Esophagus mucosa (tissue), 1 donor: ENCODE results near the gene COBL. TPM values are rescaled to one million over a fixed set of nuclear protein-coding genes. Genes with fewer than 3 reads are reported as not detected.

ENCODE experiments used
- ATAC-seq: fragments of 200-7000 bp; cut with Tn5 transposase; one replicate; pipeline ENCODE4 v1.9.1; 2020
- total RNA-seq: library from RNA; stranded (reverse); gene quantifications from one replicate; pipeline ENCODE4 v1.2.4, GENCODE V29; 2023
- donor health status: DM: yes; HTN: yes; CAD: no.

Gene COBL
- total RNA-seq, 1 donor from 2014 or later = 10.4 TPM

- no peak for ATAC-seq
These were observed 133.9 kb downstream of the COBL start for GRCh38 chr7:51182636-51183166.

GRCh38 chr7:51180092-51180491 is 136.5 kb downstream of the COBL start:
- no peak for ATAC-seq

- no peak for ATAC-seq
These were observed 140.6 kb downstream of the COBL start for GRCh38 chr7:51175992-51176388.

DNA sequence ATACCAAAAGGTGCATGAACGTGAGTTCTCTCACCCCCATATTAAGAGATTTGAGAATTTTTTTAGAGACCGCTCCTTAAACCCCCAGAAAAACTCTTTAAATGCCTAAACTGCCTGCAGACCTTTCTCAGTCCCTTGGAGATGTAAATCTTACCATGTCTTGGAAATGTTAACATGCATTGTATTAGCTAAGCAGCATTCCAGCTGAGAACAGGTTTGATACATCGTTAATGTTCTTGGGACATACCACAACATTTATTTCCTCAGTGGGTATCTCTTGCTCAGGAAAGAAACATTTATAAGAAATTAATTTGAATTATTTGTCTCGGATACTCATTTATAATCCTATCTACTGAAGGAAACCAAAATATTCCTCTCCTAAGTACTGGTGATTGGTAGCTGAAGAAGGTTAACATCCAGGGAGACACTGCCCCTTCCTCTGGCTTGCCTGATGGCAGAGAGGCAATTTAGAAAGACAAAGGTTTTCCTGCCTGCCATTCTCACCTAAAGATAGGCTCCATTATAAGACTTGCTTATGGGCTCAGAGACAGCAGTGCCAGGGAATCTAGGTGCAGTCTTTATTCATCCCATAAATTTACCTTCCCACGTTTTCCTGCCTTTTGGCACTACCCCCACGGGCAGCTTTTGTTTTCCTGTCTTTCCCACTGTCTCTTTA is 141.2 kb downstream of the COBL start:
- no peak for ATAC-seq

DNA sequence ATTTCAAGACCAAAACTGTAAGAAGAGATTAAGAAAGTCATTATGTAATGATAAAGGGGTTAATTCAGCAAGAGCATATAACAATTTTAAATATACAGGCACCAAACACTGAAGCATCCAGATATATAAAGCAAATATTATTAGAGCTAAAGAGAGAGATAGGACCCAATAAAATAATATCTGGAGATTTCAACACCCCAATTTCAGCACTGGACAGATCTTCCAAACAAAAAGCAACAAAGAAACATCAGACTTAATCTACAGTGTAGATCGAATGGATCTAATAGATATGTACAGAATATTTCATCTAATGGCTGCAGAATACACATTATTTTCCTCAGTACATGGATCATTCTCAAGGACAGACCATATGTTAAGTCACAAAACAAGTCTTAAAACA is 151.3 kb downstream of the COBL start:
- no peak for ATAC-seq

DNA sequence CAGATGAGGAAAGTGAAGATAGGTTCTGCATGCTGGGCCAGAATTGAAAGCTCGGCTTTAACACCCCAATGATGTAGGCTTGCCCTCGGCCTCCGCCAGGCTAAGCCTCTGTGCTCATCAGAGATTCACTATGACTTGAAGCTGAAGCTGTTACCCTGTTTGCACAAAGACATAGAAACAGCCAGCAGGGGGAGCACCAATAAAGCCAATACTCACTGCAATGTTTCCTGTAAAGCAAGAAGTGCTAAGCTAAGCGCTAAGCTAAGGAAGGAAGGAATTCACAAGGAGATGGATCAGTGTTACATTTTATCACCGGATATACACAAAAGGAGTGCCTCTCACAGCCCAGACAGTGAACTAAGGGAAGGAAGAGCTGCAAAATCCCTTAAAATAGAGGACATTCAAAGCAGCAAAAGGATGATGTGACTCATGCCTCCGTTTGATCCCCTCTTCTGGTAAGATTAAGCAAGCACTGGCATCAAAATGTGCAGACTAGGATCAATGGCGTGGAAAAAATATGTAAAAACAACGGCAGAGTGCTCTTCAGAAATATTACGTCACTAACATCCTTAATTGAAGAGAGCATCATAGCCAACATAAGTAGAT is 153.8 kb downstream of the COBL start:
- ATAC-seq = peak; percentile 91

DNA sequence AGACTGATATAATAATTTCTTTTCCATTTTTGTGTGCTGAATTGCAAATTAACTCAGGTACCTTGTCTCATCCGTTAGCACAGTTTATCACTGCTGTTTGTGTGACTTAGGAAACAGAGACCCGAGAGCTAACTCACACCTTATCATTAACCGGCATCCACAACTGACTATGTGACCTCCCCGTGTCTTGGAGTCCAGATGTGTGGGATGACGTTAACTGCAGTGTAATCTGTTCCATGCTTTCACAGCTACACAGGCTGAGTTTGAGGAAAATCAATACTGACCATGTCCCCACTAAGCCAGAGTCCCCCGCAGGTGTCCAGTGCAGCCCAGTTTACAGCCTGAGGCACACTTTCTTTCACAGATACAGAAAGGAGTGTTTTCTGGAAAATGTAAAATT is 154.7 kb downstream of the COBL start:
- ATAC-seq = no peak

- peak; percentile 61 for ATAC-seq
These were observed 155.5 kb downstream of the COBL start for GRCh38 chr7:51160990-51161615.

GRCh38 chr7:51160411-51160810 is 156.2 kb downstream of the COBL start:
- ATAC-seq = no peak

DNA sequence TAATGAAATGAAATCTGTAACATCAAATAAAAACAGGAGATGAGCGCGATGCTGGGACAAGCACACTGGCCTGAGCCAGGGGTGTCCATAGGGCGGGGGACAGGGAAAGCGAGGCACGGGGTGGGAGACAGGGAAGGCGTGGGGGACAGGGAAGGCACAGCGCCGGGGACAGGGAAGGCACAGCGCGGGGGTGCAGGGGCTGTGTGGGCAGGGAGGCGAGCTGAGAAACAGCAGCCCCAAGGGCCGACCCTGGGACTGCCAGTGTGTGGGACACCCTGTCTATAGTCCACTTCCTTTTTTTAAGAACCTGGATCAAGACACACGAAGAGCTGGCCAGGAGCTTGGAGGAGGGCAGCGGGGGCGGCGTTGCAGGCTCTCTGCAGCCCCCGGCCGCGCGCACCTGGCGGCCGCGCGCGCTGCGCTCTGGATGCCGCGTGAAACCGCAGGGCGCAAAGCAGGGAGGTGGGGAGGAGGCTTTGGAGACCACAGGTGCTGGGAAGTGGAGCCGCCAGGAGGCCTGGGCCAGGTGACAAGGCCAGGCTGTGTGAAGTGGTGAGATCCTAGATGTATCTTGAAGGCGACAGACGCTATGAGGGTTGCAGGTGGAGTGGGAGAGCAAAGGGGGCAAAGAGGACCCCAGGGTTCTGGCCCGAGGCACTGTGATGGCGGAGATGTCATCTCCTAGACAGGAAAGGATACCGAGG is 157.7 kb downstream of the COBL start:
- ATAC-seq = no peak

GRCh38 chr7:51158211-51158610 is 158.4 kb downstream of the COBL start:
- ATAC-seq = no peak

- no peak for ATAC-seq
These were observed 162.4 kb downstream of the COBL start for GRCh38 chr7:51154201-51154600.

DNA sequence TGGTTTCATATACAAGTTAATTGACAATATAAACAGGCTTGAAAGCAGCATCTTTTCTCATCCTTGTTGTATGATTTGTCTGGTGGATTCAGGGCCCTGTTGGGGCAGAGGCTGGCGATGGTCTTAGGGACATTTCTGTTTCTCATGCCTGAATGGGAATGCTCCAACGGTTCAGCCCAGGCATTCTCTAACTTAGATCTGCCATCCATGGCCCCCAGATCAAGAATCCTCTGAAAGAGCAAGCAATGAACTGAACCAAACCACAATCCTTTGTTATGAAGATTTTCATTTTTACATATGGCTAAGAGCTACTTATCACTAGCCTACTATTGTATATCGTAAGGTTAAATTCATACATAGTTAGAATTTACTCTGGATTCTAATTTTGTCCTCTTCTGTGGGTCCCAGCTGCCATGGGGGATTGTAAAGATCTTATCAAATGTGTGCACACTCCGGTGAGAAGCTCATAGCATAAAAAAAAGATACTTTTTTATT is 163.9 kb downstream of the COBL start:
- ATAC-seq = no peak

- no peak for ATAC-seq
These were observed 165.2 kb downstream of the COBL start for GRCh38 chr7:51151455-51151854.

- ATAC-seq = no peak
These were observed 166.4 kb downstream of the COBL start for GRCh38 chr7:51150193-51150592.

DNA sequence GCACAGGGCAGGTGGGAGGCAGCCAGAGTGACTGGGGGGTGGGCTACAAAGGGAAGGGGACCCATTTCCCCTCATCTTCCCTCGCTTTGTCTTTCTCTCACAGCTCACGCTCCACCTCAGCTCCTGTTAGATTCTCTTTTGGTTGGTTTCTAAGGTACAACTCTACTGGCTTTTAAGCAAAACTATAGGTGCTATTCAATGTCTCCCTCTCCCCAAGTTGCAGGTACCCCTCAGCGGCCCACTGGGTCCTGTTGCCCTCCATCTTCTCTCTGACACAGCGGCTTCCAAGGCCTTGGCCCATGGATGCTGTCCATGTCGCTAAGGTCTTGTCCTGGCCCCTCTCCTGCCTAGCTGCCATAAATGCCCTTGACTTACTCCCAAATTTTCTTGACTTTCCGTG is 168.4 kb downstream of the COBL start:
- no peak for ATAC-seq

DNA sequence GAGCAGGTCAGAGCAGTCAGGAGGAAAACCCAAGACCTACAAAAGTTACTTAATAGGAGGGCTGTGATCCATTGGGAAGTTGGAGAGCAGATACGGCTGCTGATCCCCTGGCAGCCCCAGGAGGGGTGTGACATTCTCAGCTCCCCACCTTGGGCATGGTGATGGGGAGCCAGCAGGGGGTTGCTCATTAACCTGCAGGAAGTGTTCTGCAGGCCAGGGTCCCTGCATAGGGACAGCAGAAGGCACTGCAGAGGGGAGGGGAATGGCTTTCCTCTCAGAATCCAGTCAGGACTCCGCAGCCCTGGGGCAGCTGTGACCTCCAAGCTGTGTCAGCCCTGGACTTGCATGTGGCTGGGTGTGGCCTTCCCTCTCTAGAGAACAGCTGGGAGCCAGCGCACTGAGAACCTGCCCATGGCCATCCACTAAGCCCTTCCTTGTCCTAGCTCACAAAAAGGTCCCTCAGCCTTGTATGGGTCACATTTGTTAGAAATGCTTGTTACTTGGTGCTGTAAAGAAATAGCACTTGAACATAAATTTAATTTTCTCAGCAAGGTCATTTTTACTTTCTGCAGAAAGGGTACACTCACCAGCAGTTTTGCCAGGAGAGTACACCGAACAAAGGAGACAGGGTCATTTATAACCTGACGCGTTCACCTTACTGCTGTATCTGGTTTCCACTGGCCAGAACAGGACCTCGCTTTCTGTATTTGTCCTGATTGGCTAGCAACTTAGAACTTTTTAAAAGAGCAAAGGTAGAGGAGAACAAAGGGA is 169.6 kb downstream of the COBL start:
- no peak for ATAC-seq

DNA sequence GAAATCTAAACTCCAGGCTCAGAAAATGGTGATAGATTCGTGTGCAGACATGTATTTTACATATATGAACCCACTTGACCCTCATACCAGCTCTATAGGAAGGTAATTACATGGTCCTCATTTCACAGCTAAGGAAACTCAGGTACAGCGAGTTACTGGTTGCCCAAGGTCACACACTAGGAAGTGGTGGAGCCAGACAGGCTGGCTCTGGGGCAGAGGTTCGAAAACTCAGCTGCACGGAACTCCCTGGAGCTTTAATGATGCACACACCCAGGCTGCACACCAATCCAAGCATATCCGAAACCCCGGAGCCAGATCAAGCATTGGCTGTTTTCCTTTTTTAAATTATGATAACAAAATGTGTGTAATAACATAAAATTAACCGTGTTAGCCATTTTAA is 172.4 kb downstream of the COBL start:
- ATAC-seq = peak; percentile 65

DNA sequence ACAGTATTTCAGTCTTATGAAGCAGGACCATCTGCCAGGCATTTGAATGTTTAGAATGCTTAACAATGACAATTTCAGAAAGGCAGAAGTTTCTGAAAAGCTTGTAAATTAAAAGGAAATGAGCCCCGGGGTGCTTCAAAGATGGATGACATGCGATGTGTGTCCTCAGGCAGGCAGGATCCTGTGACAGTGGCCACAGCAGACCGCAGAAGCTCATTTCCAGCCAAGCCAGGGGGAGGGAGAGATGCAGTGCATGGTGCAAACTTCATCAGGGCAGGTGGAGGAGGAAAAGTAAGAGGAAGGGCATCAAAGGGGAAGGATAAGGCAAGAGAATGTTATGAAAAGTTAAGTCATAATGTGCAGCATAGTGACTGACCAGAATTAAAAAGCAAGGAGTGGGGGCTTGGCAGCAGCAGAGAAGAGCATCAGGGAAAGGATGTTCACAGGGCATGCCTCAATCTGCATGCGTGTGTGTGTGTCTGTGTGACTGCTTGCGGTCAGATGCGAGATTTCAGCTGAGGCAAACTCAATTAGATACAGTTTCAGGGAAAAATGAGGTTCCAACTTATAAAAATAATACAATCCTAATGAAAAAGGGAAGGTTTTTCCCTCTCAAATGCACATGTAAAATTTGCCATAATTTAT is 173.7 kb downstream of the COBL start:
- no peak for ATAC-seq

DNA sequence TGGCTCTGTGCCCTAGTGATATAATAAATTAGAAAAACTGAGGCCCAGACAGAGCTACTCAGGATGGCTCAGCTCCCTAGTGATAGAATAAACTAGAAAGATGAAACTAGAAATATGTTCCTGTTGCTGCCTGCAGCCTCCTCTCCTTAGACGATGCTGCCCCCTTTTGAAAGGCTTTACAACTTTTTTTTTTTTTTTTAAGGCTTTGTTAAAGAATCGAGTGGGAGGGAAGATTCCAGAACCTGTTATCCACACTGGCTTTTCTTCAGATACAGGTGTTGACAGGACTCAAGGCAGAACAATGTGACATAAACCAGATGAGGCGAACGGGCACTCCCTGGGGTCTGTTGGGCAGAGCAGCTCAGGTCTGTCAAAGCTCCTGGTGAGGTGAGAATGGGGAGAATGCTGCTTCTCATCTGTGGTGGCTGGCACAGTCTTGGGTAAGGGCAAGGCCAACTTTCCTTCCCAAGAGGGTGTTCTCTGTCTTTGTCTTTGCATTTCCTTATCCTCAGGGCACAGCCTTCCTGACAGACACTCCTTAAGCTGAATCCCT is 175.1 kb downstream of the COBL start:
- peak; percentile 33 for ATAC-seq
